Fibroblast of villous mesenchyme (primary cell): Measurements from ENCODE around the gene CYB5R3. TPM values are rescaled to one million over a fixed set of nuclear protein-coding genes. Genes with fewer than 3 reads are reported as not detected.
A peak's percentile ranks its signal among the peaks of the same experiment; 100 is the strongest.
"Not testable (repeated sequence)": the region's sequence is repeated elsewhere in the genome, so short reads cannot be mapped to it uniquely, and the experiment has no call there.

Experiments used
- DNase-seq: peaks from one replicate; pipeline ENCODE4 v3.0.0-alpha.2; 2010; ENCODE audit warnings: low read depth
- H3K4me3 ChIP-seq: 2 replicates; pipeline ENCODE4 v1.5.1; 2011; ENCODE audit warnings: low read depth, mild to moderate bottlenecking, low read length
- CTCF ChIP-seq: IDR thresholded peaks from 2 replicates; pipeline ENCODE4 v1.5.1; 2012; ENCODE audit warnings: low read depth, mild to moderate bottlenecking, low read length; ENCODE audit not compliant: insufficient read depth
- total RNA-seq: library from RNA; depleted of rRNA; stranded (reverse); fragments of >200 nt; gene quantifications from 2 replicates; pipeline ENCODE4 v1.2.3, GENCODE V29; 2012

CYB5R3 gene
- total RNA-seq, 1 donor = 57.9 TPM

GRCh38 chr22:42608823-42609361, 40.3 kb downstream of the CYB5R3 start:
- peak; percentile 62 for DNase-seq
- TF ChIP-seq CTCF = no peak
- peak overlapping the region; percentile 21 for H3K4me3 ChIP-seq

- no peak overlapping the region for H3K4me3 ChIP-seq
- no peak for TF ChIP-seq CTCF
- no peak for DNase-seq
Observed at GRCh38 chr22:42608136-42608822, 40.9 kb downstream of the CYB5R3 start.

GRCh38 chr22:42607641-42608040, 41.6 kb downstream of the CYB5R3 start:
- not testable (repeated sequence) for DNase-seq, H3K4me3 ChIP-seq

- DNase-seq = no peak
- H3K4me3 ChIP-seq = no peak overlapping the region
- TF ChIP-seq CTCF = no peak
Observed at GRCh38 chr22:42604403-42604802, 44.8 kb downstream of the CYB5R3 start.

GRCh38 chr22:42603427-42603826, 45.8 kb downstream of the CYB5R3 start:
- no peak for DNase-seq
- no peak for TF ChIP-seq CTCF
- H3K4me3 ChIP-seq = no peak overlapping the region

GRCh38 chr22:42602470-42602869, 46.7 kb downstream of the CYB5R3 start:
- no peak for TF ChIP-seq CTCF
- no peak for DNase-seq
- H3K4me3 ChIP-seq = no peak overlapping the region

- H3K4me3 ChIP-seq = no peak overlapping the region
- no peak for TF ChIP-seq CTCF
- no peak for DNase-seq
Observed at GRCh38 chr22:42601879-42602465, 47.2 kb downstream of the CYB5R3 start.
